Brain microvascular endothelial cell (primary cell): ENCODE data around the gene CPLANE2.
"Not testable (repeated sequence)": the region's sequence is repeated elsewhere in the genome, so short reads cannot be mapped to it uniquely, and the experiment has no call there.

ENCODE experiments used
- DNase-seq: peaks from one replicate; pipeline ENCODE4 v3.0.0-alpha.2; 2020
- H3K27ac ChIP-seq: fragments of 250-450 bp; sonication (Bioruptor Pico); 2 replicates; pipeline ENCODE4 v1.5.1; 2020; ENCODE audit warnings: mild to moderate bottlenecking, moderate library complexity
- H3K27me3 ChIP-seq: fragments of 250-450 bp; sonication (Bioruptor Pico); replicated peaks from 2 replicates; pipeline ENCODE4 v1.5.1; 2020; ENCODE audit warnings: mild to moderate bottlenecking
- H3K36me3 ChIP-seq: fragments of 250-450 bp; sonication (Bioruptor Pico); replicated peaks from 2 replicates; pipeline ENCODE4 v1.5.1; 2020; ENCODE audit warnings: mild to moderate bottlenecking
- H3K4me3 ChIP-seq: 2 replicates; pipeline ENCODE4 v1.5.1; 2011; ENCODE audit warnings: low read depth, mild to moderate bottlenecking, control low read depth, low read length, moderate library complexity
- in situ Hi-C: cut with HindIII; loops from 2 replicates; pipeline ENCODE4 v1.10.0; 2017; ENCODE audit warnings: low sequenced_read_pairs, low pct_ligation_motif_present
- TF ChIP-seq, protein P1 (sequence below): IDR thresholded peaks from 2 replicates; pipeline ENCODE4 v1.5.1; 2011; ENCODE audit warnings: low read depth, mild to moderate bottlenecking, moderate library complexity, low read length, control low read depth, inconsistent platforms; ENCODE audit errors: missing control alignments

Gene CPLANE2

DNA sequence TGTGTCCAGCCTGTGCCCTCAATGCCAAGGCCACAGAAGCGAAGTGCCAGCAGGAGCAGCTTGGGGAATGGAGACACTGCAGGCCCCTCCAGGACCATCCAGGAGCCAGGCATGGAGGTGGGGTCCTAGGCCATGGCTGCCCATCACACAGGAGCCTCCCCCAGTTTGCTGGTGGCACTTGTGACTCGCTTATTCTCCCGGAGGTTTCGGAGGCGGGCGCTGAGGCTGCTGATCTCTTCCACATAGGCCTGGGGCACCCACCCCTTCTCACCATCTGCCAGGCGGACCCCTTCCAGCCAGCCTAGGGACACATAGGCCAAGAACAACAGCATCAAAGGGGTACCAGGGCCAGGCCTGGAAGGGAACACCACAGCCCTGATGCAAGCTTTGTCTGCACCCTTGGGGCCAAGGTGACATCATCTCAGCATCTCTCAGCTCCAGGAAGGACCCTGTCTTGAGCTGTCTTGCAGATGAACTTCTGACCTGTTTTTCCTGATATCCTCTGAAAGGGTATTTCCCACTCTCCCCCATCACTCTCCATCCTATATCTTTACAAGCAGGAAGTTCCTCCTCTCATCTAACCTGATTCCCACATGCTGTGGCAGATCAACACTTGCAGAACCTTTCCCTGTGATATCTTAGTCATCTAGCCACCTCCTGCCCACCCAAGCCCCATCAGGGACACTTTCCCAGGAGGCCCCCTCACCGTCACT is 38.4 kb downstream of the CPLANE2 start:
- no peak for DNase-seq
- in situ Hi-C loops: no loop called here
- H3K27me3 ChIP-seq: no peaks in the 10 kb centered on the region
- no peaks in the 10 kb centered on the region for H3K36me3 ChIP-seq
- TF ChIP-seq, protein P1, sequence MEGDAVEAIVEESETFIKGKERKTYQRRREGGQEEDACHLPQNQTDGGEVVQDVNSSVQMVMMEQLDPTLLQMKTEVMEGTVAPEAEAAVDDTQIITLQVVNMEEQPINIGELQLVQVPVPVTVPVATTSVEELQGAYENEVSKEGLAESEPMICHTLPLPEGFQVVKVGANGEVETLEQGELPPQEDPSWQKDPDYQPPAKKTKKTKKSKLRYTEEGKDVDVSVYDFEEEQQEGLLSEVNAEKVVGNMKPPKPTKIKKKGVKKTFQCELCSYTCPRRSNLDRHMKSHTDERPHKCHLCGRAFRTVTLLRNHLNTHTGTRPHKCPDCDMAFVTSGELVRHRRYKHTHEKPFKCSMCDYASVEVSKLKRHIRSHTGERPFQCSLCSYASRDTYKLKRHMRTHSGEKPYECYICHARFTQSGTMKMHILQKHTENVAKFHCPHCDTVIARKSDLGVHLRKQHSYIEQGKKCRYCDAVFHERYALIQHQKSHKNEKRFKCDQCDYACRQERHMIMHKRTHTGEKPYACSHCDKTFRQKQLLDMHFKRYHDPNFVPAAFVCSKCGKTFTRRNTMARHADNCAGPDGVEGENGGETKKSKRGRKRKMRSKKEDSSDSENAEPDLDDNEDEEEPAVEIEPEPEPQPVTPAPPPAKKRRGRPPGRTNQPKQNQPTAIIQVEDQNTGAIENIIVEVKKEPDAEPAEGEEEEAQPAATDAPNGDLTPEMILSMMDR: no peak
- H3K4me3 ChIP-seq: no peak overlapping the region
- no peak overlapping the region for H3K27ac ChIP-seq

DNA sequence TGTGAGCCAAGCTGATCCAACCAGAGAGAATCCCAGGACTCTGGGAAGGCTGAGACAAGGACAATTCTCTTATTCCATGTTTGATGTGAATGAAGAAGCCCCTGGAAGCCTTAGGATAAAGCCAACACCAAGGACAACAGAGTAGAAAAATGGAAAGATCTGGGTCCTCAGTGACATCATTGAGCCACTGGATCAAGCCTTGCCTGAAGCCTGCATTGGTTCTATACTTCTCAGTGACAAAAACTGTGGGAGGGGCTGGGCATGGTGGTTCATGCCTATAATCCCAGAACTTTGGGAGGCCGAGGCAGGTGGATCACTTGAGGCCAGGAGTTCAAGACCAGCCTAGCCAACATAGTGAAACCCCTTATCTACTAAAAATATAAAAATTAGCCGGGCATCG is 40.1 kb downstream of the CPLANE2 start:
- no peaks in the 10 kb centered on the region for H3K27me3 ChIP-seq
- TF ChIP-seq, protein P1: no peak
- no peak overlapping the region for H3K27ac ChIP-seq
- H3K36me3 ChIP-seq: no peaks in the 10 kb centered on the region
- no peak for DNase-seq
- in situ Hi-C loops: no loop called here
- no peak overlapping the region for H3K4me3 ChIP-seq

DNA sequence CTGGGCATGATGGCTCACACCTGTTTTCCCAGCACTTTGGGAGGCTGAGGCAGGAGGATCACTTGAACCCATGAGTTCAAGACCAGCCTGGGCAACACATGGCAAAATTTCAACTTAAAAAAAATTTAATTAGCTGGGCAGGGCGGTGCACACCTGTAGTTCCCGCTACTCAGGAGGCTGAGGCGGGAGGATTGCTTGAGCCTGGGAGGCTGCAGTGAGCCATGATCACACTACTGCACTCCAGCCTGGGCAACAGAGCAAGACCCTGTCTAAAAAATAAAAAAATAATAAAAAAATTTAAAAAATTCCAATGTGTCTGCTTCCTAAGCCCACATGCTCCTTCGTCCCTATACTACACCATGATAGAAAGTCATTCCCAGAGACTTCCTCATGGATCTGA is 40.8 kb downstream of the CPLANE2 start:
- H3K4me3 ChIP-seq, H3K36me3 ChIP-seq, DNase-seq, in situ Hi-C loops, H3K27me3 ChIP-seq, H3K27ac ChIP-seq: not testable (repeated sequence)

DNA sequence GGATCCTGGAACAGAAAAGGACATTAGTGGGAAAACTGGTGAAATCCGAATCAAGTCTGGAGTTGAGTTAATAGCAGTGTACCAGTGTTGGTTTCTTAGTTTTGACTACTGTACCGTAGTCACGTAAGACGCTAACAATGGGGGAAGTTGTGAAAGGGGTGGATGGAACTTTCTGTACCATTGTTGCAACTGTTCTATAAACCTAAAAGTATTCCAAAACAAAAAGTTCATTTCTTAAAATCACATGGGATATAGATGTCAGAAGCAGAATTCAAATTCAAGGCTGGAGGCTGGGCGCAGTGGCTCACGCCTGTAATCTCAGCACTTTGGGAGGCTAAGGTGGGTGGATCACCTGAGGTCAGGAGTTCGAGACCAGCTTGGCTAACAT is 41.5 kb downstream of the CPLANE2 start:
- in situ Hi-C loops: no loop called here
- no peak overlapping the region for H3K27ac ChIP-seq

DNA sequence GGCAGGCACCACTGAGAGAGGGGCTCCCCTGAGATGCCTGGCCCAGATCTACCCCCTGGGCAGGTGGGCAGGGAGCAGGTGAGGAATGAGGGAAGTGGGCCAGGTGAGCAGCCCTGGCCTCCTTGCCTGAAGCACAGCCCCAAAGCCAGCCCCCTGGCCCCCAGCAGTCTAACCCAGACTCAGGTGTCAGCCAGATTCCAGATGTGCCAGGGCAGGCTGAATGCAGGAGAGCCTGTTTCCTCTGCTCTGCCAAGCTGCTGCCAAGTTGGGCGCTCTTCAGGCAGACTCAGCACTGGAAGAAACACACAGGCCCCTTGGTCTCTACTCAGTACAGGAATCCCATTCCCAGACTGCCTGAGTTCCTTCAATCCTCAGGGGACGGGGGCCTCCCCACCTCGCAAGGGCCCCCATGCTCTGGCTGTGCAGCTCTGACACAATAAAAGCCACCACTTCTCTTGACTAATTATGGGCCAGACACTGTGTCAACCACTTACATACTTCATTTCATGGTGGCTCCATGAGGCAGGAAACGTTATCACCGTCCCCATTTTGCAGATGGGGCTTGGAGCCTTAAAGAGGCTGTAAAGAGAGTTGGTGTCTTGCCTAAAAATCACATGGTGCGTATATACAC is 45.0 kb downstream of the CPLANE2 start:
- no peaks in the 10 kb centered on the region for H3K27me3 ChIP-seq
- H3K27ac ChIP-seq: no peak overlapping the region
- TF ChIP-seq, protein P1: no peak
- in situ Hi-C loops: no loop called here
- no peak for DNase-seq
- H3K4me3 ChIP-seq: no peak overlapping the region
- H3K36me3 ChIP-seq: no peaks in the 10 kb centered on the region

More for the DNA sequence above, 41.5 kb downstream of the CPLANE2 start:
- no peaks in the 10 kb centered on the region for H3K27me3 ChIP-seq
- TF ChIP-seq, protein P1: no peak
- H3K4me3 ChIP-seq: no peak overlapping the region
- no peak for DNase-seq
- H3K36me3 ChIP-seq: no peaks in the 10 kb centered on the region

DNA sequence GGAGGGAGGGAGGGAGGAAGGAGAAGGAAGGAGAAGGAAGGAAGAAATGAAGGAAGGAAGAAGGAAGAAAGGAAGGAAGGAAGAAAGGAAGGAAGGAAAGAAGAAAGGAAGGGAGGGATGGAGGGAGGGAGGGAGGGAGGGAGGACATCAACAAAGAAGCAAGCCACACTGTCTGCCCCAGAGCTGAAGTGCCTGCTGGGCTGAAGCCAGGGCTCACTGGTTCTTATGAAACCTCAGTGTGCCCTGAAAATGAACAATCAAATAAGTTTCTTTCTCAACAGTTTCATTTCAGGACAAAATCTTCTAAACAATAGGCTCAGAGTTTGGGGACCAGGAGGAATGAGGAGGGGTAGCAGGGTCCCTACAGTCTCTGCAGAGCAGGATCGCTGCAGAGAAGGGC is 45.7 kb downstream of the CPLANE2 start:
- in situ Hi-C loops: no loop called here
- DNase-seq: no peak
- no peak overlapping the region for H3K27ac ChIP-seq
- H3K4me3 ChIP-seq: no peak overlapping the region
- no peaks in the 10 kb centered on the region for H3K36me3 ChIP-seq
- no peaks in the 10 kb centered on the region for H3K27me3 ChIP-seq
- TF ChIP-seq, protein P1: no peak
